CD4-positive, CD25-positive, alpha-beta regulatory T cell (primary cell): ENCODE data around the gene ELAPOR1. TPM values are rescaled to one million over a fixed set of nuclear protein-coding genes. Genes with fewer than 3 reads are reported as not detected.

Experiments used
- polyA plus RNA-seq, 4 donors: library from polyadenylated mRNA; unstranded; fragments of 300-500 nt; fragmentation: Illumina TruSeq; gene quantifications; one replicate each; pipeline ENCODE4 v1.2.3, GENCODE V29; 2021
- total RNA-seq: library from RNA; stranded (reverse); gene quantifications from one replicate; pipeline ENCODE4 v1.2.3, GENCODE V29; 2022

The ELAPOR1 gene
- total and polyA plus RNA-seq, 5 donors from 2014 or later = 9.8 to 19.5 (median 16.7) TPM

Other genes with a start within 250 kb of the ELAPOR1 start
- 4.7 TPM for gene GPSM2, start 237.1 kb upstream of the ELAPOR1 start, total RNA-seq
- 1 to 10 TPM; 2.2 to 5.4 (median 2.7) TPM for gene GPSM2, start 237.1 kb upstream of the ELAPOR1 start, polyA plus RNA-seq
- gene CLCC1, start 150.6 kb upstream of the ELAPOR1 start, total RNA-seq = 19.7 TPM
- 10 to 100 TPM; 12.3 to 15.4 (median 13.4) TPM for gene CLCC1, start 150.6 kb upstream of the ELAPOR1 start, polyA plus RNA-seq
- gene WDR47, start 72.0 kb upstream of the ELAPOR1 start, total RNA-seq = 15.6 TPM
- 1 to 10 TPM; 5.3 to 7.1 (median 6.3) TPM for gene WDR47, start 72.0 kb upstream of the ELAPOR1 start, polyA plus RNA-seq
- 31.3 TPM for gene TAF13, start 38.1 kb upstream of the ELAPOR1 start, total RNA-seq
- 1 to 10 TPM in 2 of 4 donors, under 1 TPM in 2; 0.89 to 2.6 (median 1.5) TPM for gene TAF13, start 38.1 kb upstream of the ELAPOR1 start, polyA plus RNA-seq
- gene TMEM167B, start 23.4 kb upstream of the ELAPOR1 start, total RNA-seq = 69.7 TPM
- gene TMEM167B, start 23.4 kb upstream of the ELAPOR1 start, polyA plus RNA-seq = 10 to 100 TPM; 29.3 to 47.9 (median 36.1) TPM
- 117 TPM for gene SARS1, start 99.8 kb downstream of the ELAPOR1 start, total RNA-seq
- gene SARS1, start 99.8 kb downstream of the ELAPOR1 start, polyA plus RNA-seq = 100 to 1,000 TPM; 156 to 173 (median 170) TPM
- gene CELSR2, start 135.4 kb downstream of the ELAPOR1 start, total RNA-seq = 2.5 TPM
- gene CELSR2, start 135.4 kb downstream of the ELAPOR1 start, polyA plus RNA-seq = under 1 TPM; 0.02 to 0.24 (median 0.11) TPM
- gene PSRC1, start 169.0 kb downstream of the ELAPOR1 start, total RNA-seq = 0.74 TPM
- gene PSRC1, start 169.0 kb downstream of the ELAPOR1 start, polyA plus RNA-seq = 1 to 10 TPM in 1 of 4 donors, under 1 TPM in 3; 0.14 to 1.0 (median 0.38) TPM
- gene MYBPHL, start 192.9 kb downstream of the ELAPOR1 start, total RNA-seq = not detected
- not detected for gene MYBPHL, start 192.9 kb downstream of the ELAPOR1 start, polyA plus RNA-seq